GM06990 (cell line): ENCODE results near the gene CDH7.

Source experiments
- DNase-seq: peaks from one replicate; pipeline ENCODE4 v3.0.0-alpha.2; 2011; ENCODE audit not compliant: insufficient read length; ENCODE audit errors: extremely low read depth
- H3K27me3 ChIP-seq: replicated peaks from 2 replicates; pipeline ENCODE4 v1.6.0; 2011; ENCODE audit warnings: low read length; ENCODE audit not compliant: control insufficient read depth, insufficient read depth
- H3K36me3 ChIP-seq: 2 replicates; pipeline ENCODE4 v1.5.1; 2011; ENCODE audit warnings: low read length; ENCODE audit not compliant: control insufficient read depth, insufficient read depth
- H3K4me3 ChIP-seq: replicated peaks from 2 replicates; pipeline ENCODE4 v1.5.1; 2011; ENCODE audit warnings: low read depth, mild to moderate bottlenecking, control low read depth, low read length
- CTCF ChIP-seq: IDR thresholded peaks from 2 replicates; pipeline ENCODE4 v1.5.1; 2011; ENCODE audit warnings: low read length, control low read depth, mild to moderate bottlenecking, inconsistent platforms; ENCODE audit not compliant: insufficient read depth, poor library complexity, severe bottlenecking

CDH7 gene

GRCh38 chr18:65768120-65768778 lies 17.4 kb downstream of the CDH7 start:
- Histone ChIP-seq H3K27me3 (no peaks in the 10 kb centered on the region), H3K4me3 (no peak overlapping the region), H3K36me3 (no peaks in the 10 kb centered on the region)
- no peak for DNase-seq
- no peak for TF ChIP-seq CTCF

- H3K4me3 ChIP-seq = no peak overlapping the region
- no peak for DNase-seq
- no peaks in the 10 kb centered on the region for H3K27me3 ChIP-seq
- H3K36me3 ChIP-seq = no peaks in the 10 kb centered on the region
- no peak for TF ChIP-seq CTCF
Measured at GRCh38 chr18:65769652-65770051, 18.8 kb downstream of the CDH7 start.

- H3K27me3 ChIP-seq = no peaks in the 10 kb centered on the region
- H3K36me3 ChIP-seq = no peaks in the 10 kb centered on the region
- DNase-seq = no peak
- no peak overlapping the region for H3K4me3 ChIP-seq
- no peak for TF ChIP-seq CTCF
Measured at GRCh38 chr18:65786474-65786873, 35.7 kb downstream of the CDH7 start.

- no peak for DNase-seq
- no peaks in the 10 kb centered on the region for H3K36me3 ChIP-seq
- no peak for TF ChIP-seq CTCF
Measured at GRCh38 chr18:65788373-65788772, 37.6 kb downstream of the CDH7 start.

GRCh38 chr18:65790604-65791003 lies 39.8 kb downstream of the CDH7 start:
- Histone ChIP-seq H3K4me3 (no peak overlapping the region), H3K27me3 (no peaks in the 10 kb centered on the region), H3K36me3 (no peaks in the 10 kb centered on the region)
- no peak for DNase-seq
- TF ChIP-seq CTCF = no peak

More at GRCh38 chr18:65788373-65788772, 37.6 kb downstream of the CDH7 start:
- no peaks in the 10 kb centered on the region for H3K27me3 ChIP-seq
- no peak overlapping the region for H3K4me3 ChIP-seq

- no peak overlapping the region for H3K4me3 ChIP-seq
- H3K27me3 ChIP-seq = no peaks in the 10 kb centered on the region
- no peaks in the 10 kb centered on the region for H3K36me3 ChIP-seq
- TF ChIP-seq CTCF = no peak
- DNase-seq = no peak
Measured at GRCh38 chr18:65791719-65792118, 40.9 kb downstream of the CDH7 start.
